ENCODE data around the gene RAB38. TPM values are rescaled to one million over a fixed set of nuclear protein-coding genes. Genes with fewer than 3 reads are reported as not detected.

The RAB38 gene
- total and polyA plus RNA-seq, 2 experiments from 2014 or later: 8.8 to 14.2 TPM

DNA sequence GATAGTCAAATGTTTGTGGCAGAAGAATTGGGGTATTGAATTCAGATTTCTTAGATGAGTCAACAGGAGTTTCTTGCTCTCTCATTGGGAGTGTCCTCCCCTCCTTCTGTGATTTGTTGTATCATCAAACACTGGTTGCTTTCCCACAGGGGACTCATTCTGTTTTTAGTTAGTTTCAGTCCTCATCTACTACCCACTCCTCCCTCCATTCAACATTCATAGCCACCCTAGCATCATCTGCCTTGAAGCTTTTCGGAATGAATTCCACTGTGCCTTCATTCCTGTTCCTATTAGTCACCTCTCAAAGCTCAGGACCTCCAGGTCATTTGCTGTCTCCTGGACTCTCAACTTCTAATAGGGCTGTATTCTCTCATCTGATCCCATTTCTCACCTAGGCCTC, 31.5 kb upstream of the RAB38 start:
- TF ChIP-seq ZNF114 (CRISPR knock-in tag; IDR thresholded peaks at IDR 0.05): no peak
- no peak for TF ChIP-seq JUNB (IDR thresholded peaks at IDR 0.05; ENCODE audit: unreplicated experiment)
- TF ChIP-seq ZNF331 (CRISPR knock-in tag; IDR thresholded peaks at IDR 0.05; ENCODE audit: low read depth): no peak
- TF ChIP-seq, protein P1, sequence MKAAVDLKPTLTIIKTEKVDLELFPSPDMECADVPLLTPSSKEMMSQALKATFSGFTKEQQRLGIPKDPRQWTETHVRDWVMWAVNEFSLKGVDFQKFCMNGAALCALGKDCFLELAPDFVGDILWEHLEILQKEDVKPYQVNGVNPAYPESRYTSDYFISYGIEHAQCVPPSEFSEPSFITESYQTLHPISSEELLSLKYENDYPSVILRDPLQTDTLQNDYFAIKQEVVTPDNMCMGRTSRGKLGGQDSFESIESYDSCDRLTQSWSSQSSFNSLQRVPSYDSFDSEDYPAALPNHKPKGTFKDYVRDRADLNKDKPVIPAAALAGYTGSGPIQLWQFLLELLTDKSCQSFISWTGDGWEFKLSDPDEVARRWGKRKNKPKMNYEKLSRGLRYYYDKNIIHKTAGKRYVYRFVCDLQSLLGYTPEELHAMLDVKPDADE (IDR thresholded peaks at IDR 0.05): no peak
- no peak for TF ChIP-seq CREB1 (CRISPR knock-in tag; IDR thresholded peaks at IDR 0.05; ENCODE audit: low read depth)
- TF ChIP-seq, protein P2, sequence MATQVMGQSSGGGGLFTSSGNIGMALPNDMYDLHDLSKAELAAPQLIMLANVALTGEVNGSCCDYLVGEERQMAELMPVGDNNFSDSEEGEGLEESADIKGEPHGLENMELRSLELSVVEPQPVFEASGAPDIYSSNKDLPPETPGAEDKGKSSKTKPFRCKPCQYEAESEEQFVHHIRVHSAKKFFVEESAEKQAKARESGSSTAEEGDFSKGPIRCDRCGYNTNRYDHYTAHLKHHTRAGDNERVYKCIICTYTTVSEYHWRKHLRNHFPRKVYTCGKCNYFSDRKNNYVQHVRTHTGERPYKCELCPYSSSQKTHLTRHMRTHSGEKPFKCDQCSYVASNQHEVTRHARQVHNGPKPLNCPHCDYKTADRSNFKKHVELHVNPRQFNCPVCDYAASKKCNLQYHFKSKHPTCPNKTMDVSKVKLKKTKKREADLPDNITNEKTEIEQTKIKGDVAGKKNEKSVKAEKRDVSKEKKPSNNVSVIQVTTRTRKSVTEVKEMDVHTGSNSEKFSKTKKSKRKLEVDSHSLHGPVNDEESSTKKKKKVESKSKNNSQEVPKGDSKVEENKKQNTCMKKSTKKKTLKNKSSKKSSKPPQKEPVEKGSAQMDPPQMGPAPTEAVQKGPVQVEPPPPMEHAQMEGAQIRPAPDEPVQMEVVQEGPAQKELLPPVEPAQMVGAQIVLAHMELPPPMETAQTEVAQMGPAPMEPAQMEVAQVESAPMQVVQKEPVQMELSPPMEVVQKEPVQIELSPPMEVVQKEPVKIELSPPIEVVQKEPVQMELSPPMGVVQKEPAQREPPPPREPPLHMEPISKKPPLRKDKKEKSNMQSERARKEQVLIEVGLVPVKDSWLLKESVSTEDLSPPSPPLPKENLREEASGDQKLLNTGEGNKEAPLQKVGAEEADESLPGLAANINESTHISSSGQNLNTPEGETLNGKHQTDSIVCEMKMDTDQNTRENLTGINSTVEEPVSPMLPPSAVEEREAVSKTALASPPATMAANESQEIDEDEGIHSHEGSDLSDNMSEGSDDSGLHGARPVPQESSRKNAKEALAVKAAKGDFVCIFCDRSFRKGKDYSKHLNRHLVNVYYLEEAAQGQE (IDR thresholded peaks at IDR 0.05; ENCODE audit: unreplicated experiment): no peak
- no peak for TF ChIP-seq POLR2AphosphoS5 (IDR thresholded peaks at IDR 0.05; ENCODE audit: low read depth)
- no peaks in the 10 kb centered on the region for H3K36me3 ChIP-seq (ENCODE audit: insufficient read depth)
- Mint-ChIP-seq H3K4me3 (no peak overlapping the region), H3K9me3 (no peaks in the 10 kb centered on the region), H3K4me1 (no peaks in the 10 kb centered on the region), H3K36me3 (ENCODE audit: low read depth) (no peaks in the 10 kb centered on the region), H3K27ac (no peak overlapping the region), H3K27me3 (ENCODE audit: insufficient read depth, low read depth, poor library complexity) (no peaks in the 10 kb centered on the region)
- H3K79me2 ChIP-seq (replicated peaks; ENCODE audit: insufficient read depth): no peaks in the 10 kb centered on the region
- H3K4me3 ChIP-seq: no peak overlapping the region
- ATAC-seq (no peak), DNase-seq (ENCODE audit: low spot score) (no peak)
- H3F3A ChIP-seq (replicated peaks; ENCODE audit: low read depth): no peaks in the 10 kb centered on the region
- no peaks in the 10 kb centered on the region for H3K4me1 ChIP-seq (ENCODE audit: insufficient read depth)
- no peaks in the 10 kb centered on the region for H4K20me1 ChIP-seq (replicated peaks; ENCODE audit: insufficient read depth)
- no peak overlapping the region for H3K4me2 ChIP-seq
- no peaks in the 10 kb centered on the region for H3K27me3 ChIP-seq (ENCODE audit: insufficient read depth)
- H3K9me2 ChIP-seq (ENCODE audit: insufficient read depth): no peaks in the 10 kb centered on the region
- no peak overlapping the region for H2AFZ ChIP-seq
- H3K27ac ChIP-seq (ENCODE audit: low read depth): no peak overlapping the region

DNA sequence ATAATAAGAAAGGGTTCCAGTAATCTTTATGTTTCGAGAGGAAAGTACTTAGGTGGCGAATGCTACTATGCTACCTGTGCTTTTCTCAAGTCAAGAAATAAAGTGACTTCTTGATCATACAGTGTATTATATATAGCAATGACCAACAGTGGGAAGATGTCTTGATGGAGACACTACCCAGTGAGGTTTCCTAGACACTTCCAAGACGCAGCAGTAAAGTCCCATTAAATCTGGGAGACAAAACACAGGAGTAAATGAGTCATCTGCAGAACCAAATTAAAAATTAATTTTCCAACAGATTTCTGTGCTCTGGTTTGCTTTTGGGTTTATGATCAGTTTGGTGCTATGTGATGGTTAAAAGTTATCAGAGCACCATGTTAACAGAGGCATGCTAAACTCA, 29.1 kb upstream of the RAB38 start:
- no peaks in the 10 kb centered on the region for H3K36me3 ChIP-seq (ENCODE audit: insufficient read depth)
- H3K27me3 Mint-ChIP-seq (ENCODE audit: insufficient read depth, low read depth, poor library complexity): peaks cover 1% of the 10 kb centered on the region
- no peak overlapping the region for H3K4me3 Mint-ChIP-seq
- TF ChIP-seq STAT1 (IDR thresholded peaks at IDR 0.05; ENCODE audit: unreplicated experiment) (no peak), ZNF331 (CRISPR knock-in tag; IDR thresholded peaks at IDR 0.05; ENCODE audit: low read depth) (no peak), JUNB (IDR thresholded peaks at IDR 0.05; ENCODE audit: unreplicated experiment) (no peak)
- TF ChIP-seq, protein P3, sequence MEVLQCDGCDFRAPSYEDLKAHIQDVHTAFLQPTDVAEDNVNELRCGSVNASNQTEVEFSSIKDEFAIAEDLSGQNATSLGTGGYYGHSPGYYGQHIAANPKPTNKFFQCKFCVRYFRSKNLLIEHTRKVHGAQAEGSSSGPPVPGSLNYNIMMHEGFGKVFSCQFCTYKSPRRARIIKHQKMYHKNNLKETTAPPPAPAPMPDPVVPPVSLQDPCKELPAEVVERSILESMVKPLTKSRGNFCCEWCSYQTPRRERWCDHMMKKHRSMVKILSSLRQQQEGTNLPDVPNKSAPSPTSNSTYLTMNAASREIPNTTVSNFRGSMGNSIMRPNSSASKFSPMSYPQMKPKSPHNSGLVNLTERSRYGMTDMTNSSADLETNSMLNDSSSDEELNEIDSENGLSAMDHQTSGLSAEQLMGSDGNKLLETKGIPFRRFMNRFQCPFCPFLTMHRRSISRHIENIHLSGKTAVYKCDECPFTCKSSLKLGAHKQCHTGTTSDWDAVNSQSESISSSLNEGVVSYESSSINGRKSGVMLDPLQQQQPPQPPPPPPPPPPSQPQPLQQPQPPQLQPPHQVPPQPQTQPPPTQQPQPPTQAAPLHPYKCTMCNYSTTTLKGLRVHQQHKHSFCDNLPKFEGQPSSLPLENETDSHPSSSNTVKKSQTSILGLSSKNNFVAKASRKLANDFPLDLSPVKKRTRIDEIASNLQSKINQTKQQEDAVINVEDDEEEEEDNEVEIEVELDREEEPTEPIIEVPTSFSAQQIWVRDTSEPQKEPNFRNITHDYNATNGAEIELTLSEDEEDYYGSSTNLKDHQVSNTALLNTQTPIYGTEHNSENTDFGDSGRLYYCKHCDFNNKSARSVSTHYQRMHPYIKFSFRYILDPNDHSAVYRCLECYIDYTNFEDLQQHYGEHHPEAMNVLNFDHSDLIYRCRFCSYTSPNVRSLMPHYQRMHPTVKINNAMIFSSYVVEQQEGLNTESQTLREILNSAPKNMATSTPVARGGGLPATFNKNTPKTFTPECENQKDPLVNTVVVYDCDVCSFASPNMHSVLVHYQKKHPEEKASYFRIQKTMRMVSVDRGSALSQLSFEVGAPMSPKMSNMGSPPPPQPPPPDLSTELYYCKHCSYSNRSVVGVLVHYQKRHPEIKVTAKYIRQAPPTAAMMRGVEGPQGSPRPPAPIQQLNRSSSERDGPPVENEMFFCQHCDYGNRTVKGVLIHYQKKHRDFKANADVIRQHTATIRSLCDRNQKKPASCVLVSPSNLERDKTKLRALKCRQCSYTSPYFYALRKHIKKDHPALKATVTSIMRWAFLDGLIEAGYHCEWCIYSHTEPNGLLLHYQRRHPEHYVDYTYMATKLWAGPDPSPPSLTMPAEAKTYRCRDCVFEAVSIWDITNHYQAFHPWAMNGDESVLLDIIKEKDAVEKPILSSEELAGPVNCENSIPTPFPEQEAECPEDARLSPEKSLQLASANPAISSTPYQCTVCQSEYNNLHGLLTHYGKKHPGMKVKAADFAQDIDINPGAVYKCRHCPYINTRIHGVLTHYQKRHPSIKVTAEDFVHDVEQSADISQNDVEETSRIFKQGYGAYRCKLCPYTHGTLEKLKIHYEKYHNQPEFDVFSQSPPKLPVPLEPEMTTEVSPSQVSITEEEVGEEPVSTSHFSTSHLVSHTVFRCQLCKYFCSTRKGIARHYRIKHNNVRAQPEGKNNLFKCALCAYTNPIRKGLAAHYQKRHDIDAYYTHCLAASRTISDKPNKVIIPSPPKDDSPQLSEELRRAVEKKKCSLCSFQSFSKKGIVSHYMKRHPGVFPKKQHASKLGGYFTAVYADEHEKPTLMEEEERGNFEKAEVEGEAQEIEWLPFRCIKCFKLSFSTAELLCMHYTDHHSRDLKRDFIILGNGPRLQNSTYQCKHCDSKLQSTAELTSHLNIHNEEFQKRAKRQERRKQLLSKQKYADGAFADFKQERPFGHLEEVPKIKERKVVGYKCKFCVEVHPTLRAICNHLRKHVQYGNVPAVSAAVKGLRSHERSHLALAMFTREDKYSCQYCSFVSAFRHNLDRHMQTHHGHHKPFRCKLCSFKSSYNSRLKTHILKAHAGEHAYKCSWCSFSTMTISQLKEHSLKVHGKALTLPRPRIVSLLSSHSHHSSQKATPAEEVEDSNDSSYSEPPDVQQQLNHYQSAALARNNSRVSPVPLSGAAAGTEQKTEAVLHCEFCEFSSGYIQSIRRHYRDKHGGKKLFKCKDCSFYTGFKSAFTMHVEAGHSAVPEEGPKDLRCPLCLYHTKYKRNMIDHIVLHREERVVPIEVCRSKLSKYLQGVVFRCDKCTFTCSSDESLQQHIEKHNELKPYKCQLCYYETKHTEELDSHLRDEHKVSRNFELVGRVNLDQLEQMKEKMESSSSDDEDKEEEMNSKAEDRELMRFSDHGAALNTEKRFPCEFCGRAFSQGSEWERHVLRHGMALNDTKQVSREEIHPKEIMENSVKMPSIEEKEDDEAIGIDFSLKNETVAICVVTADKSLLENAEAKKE (CRISPR knock-in tag; IDR thresholded peaks at IDR 0.05): no peak
- TF ChIP-seq, protein P4, sequence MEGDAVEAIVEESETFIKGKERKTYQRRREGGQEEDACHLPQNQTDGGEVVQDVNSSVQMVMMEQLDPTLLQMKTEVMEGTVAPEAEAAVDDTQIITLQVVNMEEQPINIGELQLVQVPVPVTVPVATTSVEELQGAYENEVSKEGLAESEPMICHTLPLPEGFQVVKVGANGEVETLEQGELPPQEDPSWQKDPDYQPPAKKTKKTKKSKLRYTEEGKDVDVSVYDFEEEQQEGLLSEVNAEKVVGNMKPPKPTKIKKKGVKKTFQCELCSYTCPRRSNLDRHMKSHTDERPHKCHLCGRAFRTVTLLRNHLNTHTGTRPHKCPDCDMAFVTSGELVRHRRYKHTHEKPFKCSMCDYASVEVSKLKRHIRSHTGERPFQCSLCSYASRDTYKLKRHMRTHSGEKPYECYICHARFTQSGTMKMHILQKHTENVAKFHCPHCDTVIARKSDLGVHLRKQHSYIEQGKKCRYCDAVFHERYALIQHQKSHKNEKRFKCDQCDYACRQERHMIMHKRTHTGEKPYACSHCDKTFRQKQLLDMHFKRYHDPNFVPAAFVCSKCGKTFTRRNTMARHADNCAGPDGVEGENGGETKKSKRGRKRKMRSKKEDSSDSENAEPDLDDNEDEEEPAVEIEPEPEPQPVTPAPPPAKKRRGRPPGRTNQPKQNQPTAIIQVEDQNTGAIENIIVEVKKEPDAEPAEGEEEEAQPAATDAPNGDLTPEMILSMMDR (conservative IDR thresholded peaks at IDR 0.05; ENCODE audit: low read depth in 2 of 2): no peak

More for the DNA sequence above, 29.1 kb upstream of the RAB38 start:
- Mint-ChIP-seq H3K9me3 (no peaks in the 10 kb centered on the region), H3K4me1 (no peaks in the 10 kb centered on the region), H3K36me3 (ENCODE audit: low read depth) (no peaks in the 10 kb centered on the region), H3K27ac (no peak overlapping the region)
- DNase-seq (ENCODE audit: low spot score) (no peak), ATAC-seq (no peak)
- Histone ChIP-seq H3K27me3 (ENCODE audit: insufficient read depth) (no peaks in the 10 kb centered on the region), H3K79me2 (replicated peaks; ENCODE audit: insufficient read depth) (no peaks in the 10 kb centered on the region), H4K20me1 (replicated peaks; ENCODE audit: insufficient read depth) (no peaks in the 10 kb centered on the region), H3K4me1 (ENCODE audit: insufficient read depth) (no peaks in the 10 kb centered on the region), H3K4me3 (no peak overlapping the region), H3K4me2 (no peak overlapping the region), H3F3A (replicated peaks; ENCODE audit: low read depth) (no peaks in the 10 kb centered on the region), H3K27ac (ENCODE audit: low read depth) (no peak overlapping the region), H3K9me2 (ENCODE audit: insufficient read depth) (no peaks in the 10 kb centered on the region), H2AFZ (no peak overlapping the region)

Data from GM23338 (cell line).